Activated T-cell treated with anti-CD3 and anti-CD28 coated beads, Interleukin-2, amount 50 U/mL, for 72 hours (primary cell): Measurements from ENCODE around the gene TGFB3. TPM values are rescaled to one million over a fixed set of nuclear protein-coding genes. Genes with fewer than 3 reads are reported as not detected.

Experiments used
- ATAC-seq, 2 donors: fragments of 150-1000 bp; cut with Tn5 transposase; replicated peaks in 1 of 2; 2 replicates each; pipeline ENCODE4 v1.10.0; 2021; ENCODE audit warnings: moderate library complexity in 2 of 2, mild to moderate bottlenecking in 1 of 2
- DNase-seq, 2 donors: peaks; one replicate each; pipeline ENCODE4 v3.0.0; 2021 to 2022; ENCODE audit warnings: mixed read lengths in 1 of 2
- H3K27ac Mint-ChIP-seq: one replicate; pipeline ENCODE4 v1.8.0; 2022; ENCODE audit warnings: mild to moderate bottlenecking, moderate library complexity, mixed read lengths
- H3K27me3 Mint-ChIP-seq: one replicate; pipeline ENCODE4 v1.8.0; 2022; ENCODE audit warnings: low read depth, mixed read lengths
- H3K36me3 Mint-ChIP-seq, 2 donors: one replicate each; pipeline ENCODE4 v1.8.0; 2022; ENCODE audit warnings: mixed read lengths in 2 of 2, mild to moderate bottlenecking in 1 of 2; ENCODE audit not compliant: insufficient read depth in 2 of 2
- H3K4me1 Mint-ChIP-seq: one replicate; pipeline ENCODE4 v1.8.0; 2022; ENCODE audit warnings: low read depth, mixed read lengths
- H3K4me3 Mint-ChIP-seq, 2 donors: one replicate each; pipeline ENCODE4 v1.8.0; 2022; ENCODE audit warnings: mild to moderate bottlenecking in 2 of 2, mixed read lengths in 2 of 2, moderate library complexity in 2 of 2
- H3K9me3 Mint-ChIP-seq, 2 donors: one replicate each; pipeline ENCODE4 v1.8.0; 2022; ENCODE audit warnings: mixed read lengths in 2 of 2
- total RNA-seq, 2 donors: library from RNA; stranded (reverse); gene quantifications; one replicate each; pipeline ENCODE4 v1.2.3, GENCODE V29; 2022

The TGFB3 gene
- total RNA-seq, 2 donors from 2014 or later: 5.5 to 9.3 TPM

GRCh38 chr14:75983019-75983358 is 1.2 kb upstream of the TGFB3 start:
- no peak overlapping the region for H3K27ac Mint-ChIP-seq

DNA sequence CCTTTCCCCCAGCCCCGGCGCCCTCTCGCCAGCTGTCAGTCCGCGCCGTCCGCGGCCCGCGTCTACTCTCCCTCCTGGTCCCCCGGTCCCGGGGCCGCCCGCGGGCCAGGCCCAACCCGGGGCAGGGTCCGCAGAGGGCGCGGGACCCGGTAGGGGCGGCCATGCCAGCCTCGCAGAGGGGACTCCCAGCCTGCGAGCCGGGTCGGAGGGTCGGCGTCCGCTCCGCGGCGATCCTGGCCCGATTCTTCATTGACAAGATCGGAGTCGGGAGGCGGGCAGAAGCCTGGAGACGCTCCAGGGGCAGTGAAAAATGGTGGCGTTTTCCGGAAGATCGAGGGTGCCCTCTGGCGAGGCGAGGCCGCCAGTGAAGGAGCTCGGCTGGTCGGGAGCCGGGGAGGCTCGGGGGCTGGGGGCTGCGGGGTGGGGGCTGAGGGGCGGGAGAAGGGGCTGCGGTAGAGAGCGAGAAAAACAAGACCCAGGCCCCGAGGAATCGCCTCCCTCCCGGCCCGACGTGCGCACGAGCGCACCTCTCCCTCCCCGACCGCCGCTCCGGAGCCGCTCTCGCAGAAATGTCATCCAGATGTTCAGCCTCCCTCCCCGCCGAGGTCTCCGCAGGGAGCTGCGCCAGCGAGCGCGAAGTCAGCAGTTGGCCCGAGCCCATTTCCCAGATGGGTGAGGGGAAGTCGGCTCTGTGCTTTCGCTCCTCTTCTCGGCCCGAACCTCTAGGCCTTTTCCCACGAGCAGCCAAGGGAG is 647 bp upstream of the TGFB3 start:
- H3K36me3 Mint-ChIP-seq: no peaks in the 10 kb centered on the region
- H3K27me3 Mint-ChIP-seq: no peaks in the 10 kb centered on the region
- no peak overlapping the region for H3K27ac Mint-ChIP-seq
- peak; percentile 82 to 85 for DNase-seq
- peak overlapping the region; percentile 81 to 90 for H3K4me3 Mint-ChIP-seq
- no peaks in the 10 kb centered on the region for H3K9me3 Mint-ChIP-seq
- peak; percentile 72 to 73 for ATAC-seq
- H3K4me1 Mint-ChIP-seq: peaks cover 56% of the 10 kb centered on the region

More at GRCh38 chr14:75983019-75983358, 1.2 kb upstream of the TGFB3 start:
- Mint-ChIP-seq H3K27me3 (no peaks in the 10 kb centered on the region), H3K4me3 (peak overlapping the region; percentile 73 to 90), H3K9me3 (no peaks in the 10 kb centered on the region), H3K4me1 (peaks cover 56% of the 10 kb centered on the region), H3K36me3 (no peaks in the 10 kb centered on the region)
- no peak for DNase-seq
- ATAC-seq: no peak

- Mint-ChIP-seq H3K9me3 (no peaks in the 10 kb centered on the region), H3K27me3 (no peaks in the 10 kb centered on the region), H3K4me3 (peak overlapping the region; percentile 81 to 90), H3K4me1 (peaks cover 45% of the 10 kb centered on the region), H3K27ac (no peak overlapping the region), H3K36me3 (no peaks in the 10 kb centered on the region)
- ATAC-seq: no peak
- no peak for DNase-seq
These were observed 939 bp downstream of the TGFB3 start for GRCh38 chr14:75980856-75981255.

DNA sequence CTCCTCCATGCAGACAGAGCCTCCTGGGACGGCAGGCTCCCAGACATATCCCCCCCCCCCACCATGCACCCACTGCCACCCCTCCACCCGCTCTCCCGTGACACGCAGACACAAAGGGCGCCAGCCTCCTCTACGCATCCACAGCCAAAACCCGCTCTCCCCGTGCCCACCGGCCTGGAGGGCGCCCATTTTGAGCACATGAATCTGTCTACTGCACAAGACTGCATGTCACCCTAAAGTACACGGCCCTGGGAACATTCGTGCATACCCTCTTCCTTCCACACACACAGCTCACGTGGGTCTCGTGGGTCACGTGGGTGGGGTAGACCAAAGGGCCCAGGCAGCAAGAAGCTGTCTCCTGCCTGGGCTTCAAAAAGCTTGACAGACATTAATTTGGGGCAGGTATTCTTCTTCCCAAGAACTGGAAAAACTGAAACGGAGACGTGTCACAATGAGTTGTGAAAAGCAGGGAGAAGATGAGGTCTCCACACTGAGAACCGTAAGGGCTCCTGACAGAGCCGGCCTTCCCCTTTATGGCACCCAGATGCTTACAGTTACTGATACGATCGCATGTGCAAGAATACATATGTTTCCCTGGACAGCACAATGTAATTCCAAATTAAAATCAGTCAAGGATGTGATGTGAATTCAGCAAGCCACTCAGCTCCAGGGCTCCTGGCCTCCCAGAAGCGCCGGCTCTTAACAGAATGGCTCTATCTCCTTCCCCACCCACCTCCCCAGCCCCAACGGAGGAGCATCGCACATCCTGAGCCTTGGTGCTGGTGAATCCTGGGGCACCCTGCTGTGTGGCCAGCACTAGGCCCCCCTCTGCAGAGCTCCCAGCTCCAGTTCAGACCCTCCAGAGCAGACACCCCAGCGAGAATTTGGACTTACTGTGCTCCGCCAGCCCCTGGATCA is 1.9 kb downstream of the TGFB3 start:
- H3K27ac Mint-ChIP-seq: no peak overlapping the region
- peak overlapping the region in 1 of 2 donors; percentile 47 for H3K4me3 Mint-ChIP-seq
- H3K4me1 Mint-ChIP-seq: peaks cover 45% of the 10 kb centered on the region
- no peaks in the 10 kb centered on the region for H3K36me3 Mint-ChIP-seq
- DNase-seq: no peak
- ATAC-seq: no peak
- no peaks in the 10 kb centered on the region for H3K9me3 Mint-ChIP-seq
- H3K27me3 Mint-ChIP-seq: no peaks in the 10 kb centered on the region

- H3K27ac Mint-ChIP-seq: no peak overlapping the region
These were observed 2.7 kb downstream of the TGFB3 start for GRCh38 chr14:75979071-75979571.

GRCh38 chr14:75978249-75978731 is 3.5 kb downstream of the TGFB3 start:
- Mint-ChIP-seq H3K27ac (no peak overlapping the region), H3K36me3 (no peaks in the 10 kb centered on the region), H3K4me3 (no peak overlapping the region), H3K9me3 (no peaks in the 10 kb centered on the region), H3K27me3 (no peaks in the 10 kb centered on the region), H3K4me1 (peaks cover 45% of the 10 kb centered on the region)
- DNase-seq (peak in 1 of 2 donors; percentile 16), ATAC-seq (no peak)

More at GRCh38 chr14:75979071-75979571, 2.7 kb downstream of the TGFB3 start:
- Mint-ChIP-seq H3K4me3 (peak overlapping the region in 1 of 2 donors; percentile 46), H3K4me1 (peaks cover 45% of the 10 kb centered on the region), H3K27me3 (no peaks in the 10 kb centered on the region), H3K36me3 (no peaks in the 10 kb centered on the region), H3K9me3 (no peaks in the 10 kb centered on the region)
- ATAC-seq: no peak
- peak in 1 of 2 donors; percentile 43 for DNase-seq

GRCh38 chr14:75977582-75977943 is 4.2 kb downstream of the TGFB3 start:
- Mint-ChIP-seq H3K4me1 (peaks cover 40% of the 10 kb centered on the region), H3K9me3 (no peaks in the 10 kb centered on the region), H3K36me3 (no peaks in the 10 kb centered on the region), H3K27me3 (no peaks in the 10 kb centered on the region), H3K4me3 (no peak overlapping the region), H3K27ac (no peak overlapping the region)
- DNase-seq: no peak
- ATAC-seq: no peak

DNA sequence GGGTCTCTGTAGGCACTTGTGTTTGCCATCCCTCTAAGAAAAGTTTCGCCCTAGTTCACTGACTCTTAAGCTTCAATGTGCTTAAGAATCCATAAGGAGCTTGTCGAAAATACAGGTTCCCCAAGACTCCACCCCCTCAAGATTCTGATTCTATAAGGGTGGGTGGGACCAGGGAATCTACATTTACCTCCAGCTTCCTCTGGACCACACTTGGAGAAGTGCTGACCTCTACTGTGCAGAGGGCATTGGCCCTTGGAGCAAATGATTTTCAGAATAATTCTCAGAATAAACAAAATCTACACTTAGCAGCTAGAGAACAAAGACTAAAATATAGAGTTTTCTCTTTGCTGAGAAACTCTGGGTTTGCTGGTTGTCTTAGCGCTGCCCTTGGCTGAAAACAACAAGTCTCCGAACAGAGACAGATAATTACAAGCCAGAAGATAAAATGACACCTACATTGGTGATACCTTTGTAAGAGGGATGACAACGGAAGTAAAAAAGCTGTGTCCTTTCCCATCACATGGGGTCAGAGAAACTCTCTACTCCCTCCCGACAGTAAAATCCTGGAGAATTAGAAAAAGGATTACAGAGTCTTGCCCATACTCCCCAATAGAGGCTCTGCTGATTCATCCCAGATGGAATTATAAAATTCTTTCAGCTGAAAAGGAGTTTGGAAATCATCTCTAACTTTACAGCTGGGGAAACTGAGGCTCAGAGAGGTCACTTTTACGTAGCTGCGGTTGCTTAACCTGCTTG is 4.8 kb downstream of the TGFB3 start:
- ATAC-seq: no peak
- no peaks in the 10 kb centered on the region for H3K9me3 Mint-ChIP-seq
- peaks cover 39% of the 10 kb centered on the region for H3K4me1 Mint-ChIP-seq
- no peak for DNase-seq
- no peaks in the 10 kb centered on the region for H3K36me3 Mint-ChIP-seq
- no peak overlapping the region for H3K27ac Mint-ChIP-seq
- no peak overlapping the region for H3K4me3 Mint-ChIP-seq
- no peaks in the 10 kb centered on the region for H3K27me3 Mint-ChIP-seq

DNA sequence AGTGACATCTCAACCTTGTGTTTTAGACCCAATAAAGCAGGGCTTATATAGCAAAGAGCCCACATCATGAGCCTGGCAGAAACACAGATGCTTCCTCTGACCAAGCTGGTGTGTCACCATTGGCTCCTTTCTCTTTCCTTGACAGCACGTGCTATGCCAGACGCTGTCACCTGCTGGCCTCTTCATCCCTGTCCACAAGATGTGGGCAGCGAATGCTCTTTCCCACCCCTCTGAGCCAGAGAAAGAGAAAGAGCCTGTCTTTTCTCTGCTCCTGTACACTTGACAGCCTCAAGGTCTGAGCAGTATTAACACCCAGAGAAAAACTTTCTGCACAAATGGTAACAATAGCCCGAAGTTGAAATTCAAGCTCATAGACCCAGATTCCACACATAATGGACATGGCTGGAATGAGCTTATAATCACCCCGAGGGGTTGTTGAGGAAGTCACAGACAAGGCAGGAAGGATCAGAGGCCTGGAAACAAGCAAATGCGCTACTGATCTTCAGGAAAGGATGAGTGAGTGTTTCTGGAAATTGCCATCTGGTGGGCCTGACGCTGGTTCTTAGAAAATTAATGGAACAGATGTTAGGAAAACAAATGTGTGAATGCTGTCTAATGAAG is 8.9 kb downstream of the TGFB3 start:
- no peaks in the 10 kb centered on the region for H3K36me3 Mint-ChIP-seq
- no peaks in the 10 kb centered on the region for H3K4me1 Mint-ChIP-seq
- no peak for ATAC-seq

DNA sequence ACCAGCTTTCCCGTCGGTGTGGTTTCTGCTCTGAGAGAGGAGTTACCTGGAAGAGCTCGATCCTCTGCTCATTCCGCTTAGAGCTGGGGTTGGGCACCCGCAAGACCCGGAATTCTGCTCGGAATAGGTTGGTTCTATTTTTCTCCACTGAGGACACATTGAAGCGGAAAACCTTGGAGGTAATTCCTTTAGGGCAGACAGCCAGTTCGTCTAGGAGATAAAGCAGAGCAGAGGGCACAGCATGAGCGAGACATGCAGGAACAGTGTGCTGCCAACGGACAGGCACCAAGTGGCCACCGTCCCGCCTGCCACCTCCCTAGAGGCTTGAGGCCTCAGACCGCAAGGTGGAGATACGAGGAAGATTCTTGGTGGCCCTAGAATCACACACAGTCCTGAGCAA is 10.3 kb downstream of the TGFB3 start:
- Mint-ChIP-seq H3K4me1 (no peaks in the 10 kb centered on the region), H3K9me3 (no peaks in the 10 kb centered on the region), H3K27ac (no peak overlapping the region), H3K4me3 (no peak overlapping the region), H3K36me3 (no peaks in the 10 kb centered on the region), H3K27me3 (no peaks in the 10 kb centered on the region)
- DNase-seq (no peak), ATAC-seq (no peak)

More for the DNA sequence above, 8.9 kb downstream of the TGFB3 start:
- no peaks in the 10 kb centered on the region for H3K27me3 Mint-ChIP-seq
- no peak overlapping the region for H3K27ac Mint-ChIP-seq
- no peak overlapping the region for H3K4me3 Mint-ChIP-seq
- H3K9me3 Mint-ChIP-seq: no peaks in the 10 kb centered on the region
- no peak for DNase-seq

- Mint-ChIP-seq H3K27me3 (no peaks in the 10 kb centered on the region), H3K36me3 (peaks cover 0 to 3% of the 10 kb centered on the region in 2 donors), H3K4me3 (no peak overlapping the region), H3K9me3 (no peaks in the 10 kb centered on the region), H3K4me1 (no peaks in the 10 kb centered on the region), H3K27ac (no peak overlapping the region)
- no peak for DNase-seq
- ATAC-seq: no peak
These were observed 10.8 kb downstream of the TGFB3 start for GRCh38 chr14:75970989-75971388.

DNA sequence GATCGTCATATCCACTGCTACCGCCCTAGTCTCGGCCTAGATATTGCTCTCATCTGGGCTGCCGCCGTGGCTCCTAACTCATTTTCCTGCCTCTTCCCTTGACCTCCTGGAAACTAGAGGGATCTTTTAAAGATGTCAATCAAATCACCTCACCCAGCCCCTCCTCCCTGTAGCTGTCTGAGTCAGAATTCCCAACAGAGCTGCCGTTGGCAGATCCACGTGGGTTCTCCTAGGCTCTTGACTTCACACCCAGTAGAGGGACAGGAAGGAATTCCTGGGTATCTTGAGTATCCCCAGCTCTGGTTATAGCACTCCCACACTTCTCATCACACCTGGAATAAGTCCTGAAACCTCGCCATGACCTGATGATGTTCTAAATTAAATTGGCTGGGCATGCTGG is 11.9 kb downstream of the TGFB3 start:
- no peaks in the 10 kb centered on the region for H3K4me1 Mint-ChIP-seq
- no peak overlapping the region for H3K27ac Mint-ChIP-seq
- no peak overlapping the region for H3K4me3 Mint-ChIP-seq
- peaks cover 0 to 3% of the 10 kb centered on the region in 2 donors for H3K36me3 Mint-ChIP-seq
- no peak for ATAC-seq
- DNase-seq: no peak
- no peaks in the 10 kb centered on the region for H3K27me3 Mint-ChIP-seq
- no peaks in the 10 kb centered on the region for H3K9me3 Mint-ChIP-seq
